ENCODE results near the gene CTDP1.

CTDP1 gene

DNA sequence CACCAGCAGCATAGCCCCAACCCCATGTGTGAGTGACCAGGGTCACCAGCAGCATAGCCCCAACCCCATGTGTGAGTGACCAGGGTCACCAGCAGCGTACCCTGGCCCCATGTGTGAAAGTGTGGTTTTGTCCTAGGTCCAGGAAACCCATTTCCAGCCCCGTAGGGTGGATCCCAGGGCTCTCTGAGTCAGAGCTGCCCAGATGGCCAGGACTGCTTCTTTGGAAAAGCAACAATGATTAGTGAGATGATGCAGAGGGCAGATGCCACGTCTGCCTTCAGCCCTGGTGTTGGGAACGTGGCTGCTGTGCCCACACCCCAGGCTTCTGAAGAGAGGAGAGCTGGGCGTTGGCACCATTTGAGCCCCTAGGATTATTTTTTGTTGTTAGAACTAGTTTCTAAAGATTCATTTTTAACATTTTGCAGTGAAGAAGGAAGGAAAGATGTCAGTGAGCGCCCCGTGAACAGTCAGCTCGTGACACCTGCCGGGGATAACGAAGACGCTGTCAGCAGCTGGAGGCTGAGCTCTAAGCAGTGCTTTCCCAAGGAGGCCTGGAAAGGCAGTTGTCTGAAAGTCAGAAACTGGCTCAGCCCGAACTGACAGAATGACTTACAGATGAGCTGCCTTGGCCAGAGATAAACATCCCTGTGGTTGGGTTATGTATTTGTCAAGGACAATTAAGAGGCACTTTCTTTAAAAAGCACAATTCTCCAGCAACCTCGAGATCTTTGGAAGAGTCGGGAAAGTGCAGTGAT lies 86.1 kb downstream of the CTDP1 start:
- no peak for DNase-seq (ENCODE audit: low read depth in 2 of 2)

GRCh38 chr18:79766308-79766707 lies 86.7 kb downstream of the CTDP1 start:
- DNase-seq (ENCODE audit: low read depth in 2 of 2): no peak

DNA sequence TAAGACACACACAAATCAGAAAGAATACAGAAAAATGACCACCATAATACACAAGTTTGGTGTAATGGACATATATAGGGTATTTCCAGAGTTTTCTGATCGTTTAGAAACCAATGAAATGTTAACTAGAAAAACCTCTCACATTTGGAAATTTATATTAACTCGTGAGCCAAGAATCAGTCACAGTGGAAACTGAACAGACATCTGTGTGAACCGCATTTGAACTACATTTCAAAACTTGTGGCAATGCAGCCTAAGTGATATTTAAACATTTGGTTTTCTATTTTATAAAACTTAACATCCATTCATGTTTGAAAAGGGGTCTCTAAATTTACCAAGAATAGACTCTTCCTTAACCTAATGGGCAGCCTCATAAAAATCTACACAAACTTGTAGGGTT lies 89.1 kb downstream of the CTDP1 start:
- no peak for DNase-seq (ENCODE audit: low read depth in 2 of 2)

GRCh38 chr18:79769698-79770500 lies 90.3 kb downstream of the CTDP1 start:
- no peak for DNase-seq (ENCODE audit: low read depth in 2 of 2)

- no peak for DNase-seq (ENCODE audit: low read depth in 2 of 2)
Observed at GRCh38 chr18:79770501-79770815, 90.9 kb downstream of the CTDP1 start.

DNA sequence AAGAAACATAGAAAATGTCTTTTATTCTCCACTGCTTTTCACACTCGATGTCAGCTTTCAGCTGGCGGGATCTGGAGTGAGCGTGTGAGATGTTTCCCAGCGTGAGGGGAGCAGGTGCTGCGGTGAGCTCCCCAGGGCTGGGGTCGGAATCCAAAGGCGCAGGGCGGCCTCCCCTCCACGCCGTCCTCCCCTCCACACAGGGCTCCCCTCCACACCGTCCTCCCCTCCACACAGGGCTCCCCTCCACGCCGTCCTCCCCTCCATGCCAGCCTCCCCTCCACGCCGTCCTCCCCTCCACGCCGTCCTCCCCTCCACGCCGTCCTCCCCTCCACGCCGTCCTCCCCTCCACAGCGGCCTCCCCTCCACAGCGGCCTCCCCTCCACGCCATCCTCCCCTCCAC lies 91.2 kb downstream of the CTDP1 start:
- DNase-seq (ENCODE audit: low read depth in 2 of 2): no peak

- DNase-seq (ENCODE audit: low read depth in 2 of 2): no peak
Observed at GRCh38 chr18:79771446-79772107, 92.0 kb downstream of the CTDP1 start.

- no peak for DNase-seq (ENCODE audit: low read depth in 2 of 2)
Observed at GRCh38 chr18:79772108-79772864, 92.7 kb downstream of the CTDP1 start.

DNA sequence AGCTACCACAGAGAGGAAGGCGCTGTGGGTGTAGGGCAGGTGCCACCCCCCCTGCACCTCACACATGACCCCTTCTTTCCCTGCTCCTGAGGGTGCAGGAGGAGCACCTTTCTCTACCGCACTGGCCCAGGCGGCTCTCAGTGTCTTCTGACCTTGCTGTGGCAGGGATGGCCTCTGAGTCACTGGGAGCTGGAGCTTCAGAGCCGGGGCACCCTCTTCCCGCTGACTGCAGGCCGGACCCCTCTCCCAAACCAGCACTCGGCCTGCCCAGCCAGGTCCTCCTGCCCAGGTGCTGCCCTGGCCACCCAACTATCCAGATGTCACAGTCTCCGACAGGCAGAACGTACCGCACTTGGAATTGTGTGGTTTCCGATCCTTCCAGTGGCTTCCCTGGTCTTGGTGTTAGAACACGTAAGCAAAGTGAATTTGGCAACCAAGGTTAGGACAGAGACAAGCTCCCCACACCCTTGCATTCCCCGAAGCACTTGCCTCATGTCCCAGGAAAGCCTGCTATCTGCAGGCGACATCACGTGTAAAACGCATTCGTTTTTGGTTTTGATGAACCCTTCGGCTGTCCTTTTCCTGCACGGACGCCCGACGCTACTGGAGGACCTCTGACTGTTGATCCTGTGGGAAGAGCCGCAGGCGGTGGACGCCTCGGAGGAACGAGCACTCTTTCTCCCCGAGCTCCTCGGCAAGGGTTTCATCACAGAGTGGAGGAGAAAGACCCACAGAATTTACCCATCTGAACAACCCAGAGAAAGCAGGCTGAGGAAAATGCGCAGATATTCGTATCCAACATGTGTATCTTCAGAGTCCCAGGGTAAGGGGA lies 93.5 kb downstream of the CTDP1 start:
- no peak for DNase-seq (ENCODE audit: low read depth in 2 of 2)

GRCh38 chr18:79774111-79774510 lies 94.5 kb downstream of the CTDP1 start:
- no peak for DNase-seq (ENCODE audit: low read depth in 2 of 2)

GRCh38 chr18:79775441-79776221 lies 96.0 kb downstream of the CTDP1 start:
- DNase-seq (ENCODE audit: low read depth in 2 of 2): no peak

DNA sequence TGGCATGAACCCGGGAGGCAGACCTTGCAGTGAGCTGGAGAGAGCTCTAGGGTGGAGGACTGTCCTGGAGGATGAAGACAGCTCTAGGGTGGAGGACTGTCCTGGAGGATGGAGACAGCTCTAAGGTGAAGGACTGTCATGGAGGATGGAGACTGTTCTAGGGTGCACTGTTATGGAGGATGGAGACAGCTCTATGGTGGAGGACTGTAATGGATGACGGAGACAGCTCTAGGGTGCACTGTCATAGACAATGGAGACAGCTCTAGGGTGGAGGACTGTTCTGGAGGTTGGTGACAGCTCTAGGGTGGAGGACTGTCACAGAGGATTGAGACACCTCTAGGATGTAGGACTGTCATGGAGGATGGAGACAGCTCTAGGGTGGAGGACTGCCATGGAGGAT lies 97.1 kb downstream of the CTDP1 start:
- no peak for DNase-seq (ENCODE audit: low read depth in 2 of 2)

DNA sequence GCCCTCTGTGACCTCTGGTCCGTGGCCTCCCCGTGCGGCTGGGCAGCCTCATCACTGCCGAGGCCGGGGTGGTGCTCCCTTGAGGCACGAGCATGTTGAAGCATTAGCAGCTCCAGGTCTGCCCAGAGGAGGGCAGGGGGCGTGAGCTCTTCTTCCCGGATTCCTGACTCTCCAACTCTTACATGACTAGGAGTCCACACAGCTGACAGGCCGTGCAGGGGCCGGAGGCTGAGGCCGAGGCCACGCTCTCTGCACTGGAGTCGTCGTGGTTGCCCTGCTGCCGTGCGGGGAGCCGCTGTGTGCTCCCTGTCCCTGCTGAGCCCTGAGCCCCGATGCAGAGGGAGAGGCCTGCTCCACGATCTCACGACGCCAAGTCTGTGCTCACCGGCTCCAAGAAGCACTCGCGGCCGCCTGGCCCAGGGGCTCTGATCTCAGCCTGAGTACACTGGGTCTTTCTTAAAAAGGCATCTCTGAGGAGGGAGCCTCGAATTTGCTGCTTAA lies 98.7 kb downstream of the CTDP1 start:
- DNase-seq (ENCODE audit: low read depth in 2 of 2): no peak

GRCh38 chr18:79779021-79779699 lies 99.6 kb downstream of the CTDP1 start:
- DNase-seq (ENCODE audit: low read depth in 2 of 2): no peak

GRCh38 chr18:79779700-79780190 lies 100.1 kb downstream of the CTDP1 start:
- no peak for DNase-seq (ENCODE audit: low read depth in 2 of 2)

DNA sequence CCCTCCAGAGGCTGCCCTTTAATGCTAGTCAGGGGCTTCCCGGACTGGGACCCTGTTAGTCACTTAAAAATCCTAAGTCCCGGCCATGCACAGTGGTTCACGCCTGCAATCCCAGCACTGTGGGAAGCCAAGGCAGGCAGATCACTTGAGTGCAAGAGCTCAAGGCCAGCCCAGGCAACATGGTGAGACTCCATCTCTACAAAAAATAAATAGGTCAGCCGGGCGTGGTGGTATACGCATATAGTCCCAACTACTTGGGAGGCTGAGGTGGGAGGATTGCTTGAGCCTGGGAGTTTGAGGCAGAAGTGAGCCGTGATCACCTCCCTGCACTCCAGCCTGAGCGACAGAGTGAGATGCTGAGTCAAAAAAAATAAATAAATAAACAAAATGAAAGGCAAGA lies 100.9 kb downstream of the CTDP1 start:
- DNase-seq (ENCODE audit: low read depth in 2 of 2): no peak

DNA sequence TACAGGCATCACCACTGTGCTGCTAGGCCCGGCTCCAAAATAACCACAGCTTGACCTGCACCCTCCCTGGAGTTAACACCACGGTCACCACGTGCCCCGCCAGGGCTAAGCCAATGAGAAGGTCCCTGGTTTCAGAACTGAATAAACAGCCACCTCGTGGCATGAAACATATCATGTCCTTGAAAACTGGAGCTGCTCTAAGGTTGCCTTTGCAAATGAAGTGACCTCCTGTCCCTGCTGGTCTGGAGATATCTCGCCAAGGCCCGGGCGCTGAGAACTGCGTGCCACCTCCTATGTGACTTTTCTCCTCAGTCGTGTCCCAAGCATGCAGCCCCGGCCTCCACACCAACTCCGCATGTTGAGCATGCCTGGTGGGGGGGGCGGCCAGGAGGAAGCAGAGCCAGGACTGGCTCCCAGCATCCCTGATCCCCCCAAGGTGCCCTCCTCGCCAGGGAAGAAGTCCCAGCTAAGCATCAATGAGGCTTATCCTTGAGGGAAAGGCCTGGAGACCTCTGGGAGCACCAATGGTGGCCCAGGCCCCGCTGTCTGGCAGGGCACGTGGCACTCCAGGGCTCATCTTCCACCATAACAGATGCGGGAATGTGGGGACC lies 101.8 kb downstream of the CTDP1 start:
- DNase-seq (ENCODE audit: low read depth in 2 of 2): no peak

DNA sequence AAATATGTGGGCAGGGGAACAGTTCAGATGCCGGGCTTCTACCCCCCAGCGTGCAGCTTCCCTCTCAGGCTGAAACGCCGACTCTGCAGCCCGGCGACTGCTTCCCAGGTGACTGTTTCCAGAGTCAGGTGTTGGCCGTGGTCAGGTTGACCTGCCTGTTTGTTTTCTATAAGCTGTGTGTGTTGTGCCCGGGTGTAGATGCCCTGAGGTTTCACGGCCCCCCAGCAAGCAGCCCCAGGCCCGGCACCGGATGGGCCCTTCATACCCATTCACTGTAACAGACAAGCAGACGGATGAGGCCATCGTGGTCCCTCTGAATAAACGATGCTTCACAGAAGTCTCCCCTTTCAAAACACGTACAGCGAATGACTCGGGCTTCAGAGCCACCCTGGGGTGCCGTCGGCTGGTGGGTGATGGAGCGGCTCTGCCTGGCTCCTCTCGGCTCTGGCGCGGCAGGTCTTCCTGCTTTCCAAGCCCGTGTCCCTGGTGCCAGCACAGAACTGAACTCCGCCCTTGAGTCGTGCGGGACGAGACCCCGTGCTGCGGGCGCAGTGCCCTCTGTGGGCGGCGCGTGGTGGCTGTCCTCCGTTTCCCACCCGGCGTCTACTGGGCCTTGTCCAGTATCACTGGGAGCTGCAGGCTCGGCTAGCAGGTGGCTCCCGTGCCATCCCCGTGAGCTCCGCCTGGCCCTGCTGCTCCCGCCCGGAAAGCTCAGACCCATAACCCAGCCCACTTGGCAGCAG lies 103.1 kb downstream of the CTDP1 start:
- no peak for DNase-seq (ENCODE audit: low read depth in 2 of 2)

Measured in stimulated activated CD8-positive, alpha-beta memory T cell treated with anti-CD3 and anti-CD28 coated beads, Interleukin-15, amount 100 ng/mL, for 4 hours (primary cell).